Glomerular endothelial cell (primary cell): ENCODE results near the gene FEN1. TPM values are rescaled to one million over a fixed set of nuclear protein-coding genes. Genes with fewer than 3 reads are reported as not detected.

Source experiments
- DNase-seq: peaks from one replicate; pipeline ENCODE4 v3.0.0-alpha.2; 2011; ENCODE audit warnings: low read depth, low spot score; ENCODE audit errors: extremely low read depth
- total RNA-seq: library from RNA; depleted of rRNA; stranded (reverse); fragments of >200 nt; gene quantifications from 2 replicates; pipeline ENCODE4 v1.2.3, GENCODE V29; 2015

Gene FEN1
- total RNA-seq, 1 donor from 2014 or later = 20.5 TPM

GRCh38 chr11:61815790-61816735 is 23.4 kb downstream of the FEN1 start:
- no peak for DNase-seq

GRCh38 chr11:61816736-61817455 is 24.2 kb downstream of the FEN1 start, which contains the start of gene FADS1:
FADS1 (minus strand) TSS chr11:61817003; CDS start chr11:61816929, 74 bp downstream.
- no peak for DNase-seq

- DNase-seq = no peak
These were observed 24.9 kb downstream of the FEN1 start for GRCh38 chr11:61817471-61818202.

GRCh38 chr11:61820174-61820573 is 27.5 kb downstream of the FEN1 start:
- no peak for DNase-seq

GRCh38 chr11:61826930-61827570 is 34.3 kb downstream of the FEN1 start:
- no peak for DNase-seq

- DNase-seq = no peak
These were observed 35.1 kb downstream of the FEN1 start, which contains the start of gene FADS2 for GRCh38 chr11:61827571-61828378. FADS2 (plus strand) TSS chr11:61828300; CDS start chr11:61828391, 91 bp downstream.

- no peak for DNase-seq
These were observed 35.6 kb downstream of the FEN1 start for GRCh38 chr11:61828379-61828628.

- no peak for DNase-seq
These were observed 36.1 kb downstream of the FEN1 start for GRCh38 chr11:61828629-61829407.

GRCh38 chr11:61829806-61830205 is 37.1 kb downstream of the FEN1 start:
- no peak for DNase-seq

- DNase-seq = no peak
These were observed 37.8 kb downstream of the FEN1 start for GRCh38 chr11:61830237-61831105.

- DNase-seq = no peak
These were observed 39.5 kb downstream of the FEN1 start for GRCh38 chr11:61832207-61832606.

GRCh38 chr11:61832754-61833153 is 40.0 kb downstream of the FEN1 start:
- no peak for DNase-seq

- DNase-seq = no peak
These were observed 40.8 kb downstream of the FEN1 start for GRCh38 chr11:61833471-61833870.

GRCh38 chr11:61833926-61834277 is 41.2 kb downstream of the FEN1 start:
- DNase-seq = no peak

- no peak for DNase-seq
These were observed 41.8 kb downstream of the FEN1 start for GRCh38 chr11:61834278-61835048.

GRCh38 chr11:61836193-61836592 is 43.5 kb downstream of the FEN1 start:
- DNase-seq = no peak

GRCh38 chr11:61837411-61838005 is 44.8 kb downstream of the FEN1 start:
- no peak for DNase-seq
